ENCODE results near the gene BABAM1. TPM values are rescaled to one million over a fixed set of nuclear protein-coding genes. Genes with fewer than 3 reads are reported as not detected.

Gene BABAM1
- 80.6 and 96.4 TPM in 2 replicates for total RNA-seq

GRCh38 chr19:17266975-17267788, at the start of gene BABAM1:
TSS of gene BABAM1 (plus strand) at chr19:17267443. CDS start at chr19:17268807, 1,364 bp downstream.

GRCh38 chr19:17226002-17226933, 41.0 kb upstream of the BABAM1 start, which contains the start of gene OCEL1:
TSS of gene OCEL1 (plus strand) at chr19:17226226. CDS start at chr19:17226248, 22 bp downstream.

GRCh38 chr19:17245535-17245984, 21.7 kb upstream of the BABAM1 start, which contains the start of gene NR2F6:
TSS of gene NR2F6 (minus strand) at chr19:17245919. CDS start at chr19:17245220, 699 bp downstream.

GRCh38 chr19:17264641-17264979, 2.6 kb upstream of the BABAM1 start, which contains the start of gene USHBP1:
TSS of gene USHBP1 (minus strand) at chr19:17264745. CDS start at chr19:17264299, 446 bp downstream.

GRCh38 chr19:17281391-17282304, 14.4 kb downstream of the BABAM1 start, which contains the start of gene ANKLE1:
TSS of gene ANKLE1 (plus strand) at chr19:17281901. CDS start at chr19:17281921, 20 bp downstream.

GRCh38 chr19:17303167-17303939, 36.1 kb downstream of the BABAM1 start, which contains the start of gene ABHD8:
TSS of gene ABHD8 (minus strand) at chr19:17303425. CDS start at chr19:17301616, 1,809 bp downstream.

GRCh38 chr19:17305517-17306284, 38.5 kb downstream of the BABAM1 start, which contains the start of gene MRPL34:
TSS of gene MRPL34 (plus strand) at chr19:17305872. CDS start at chr19:17305893, 21 bp downstream.

GRCh38 chr19:17309198-17309964, 42.1 kb downstream of the BABAM1 start, which contains the start of gene DDA1:
TSS of gene DDA1 (plus strand) at chr19:17309563. CDS start at chr19:17309655, 92 bp downstream.

Other genes with a start within 250 kb of the BABAM1 start
- gene CPAMD8, start 240.6 kb upstream of the BABAM1 start, total RNA-seq: 0.66 and 1.5 TPM in 2 replicates
- gene HAUS8, start 192.0 kb upstream of the BABAM1 start, total RNA-seq: 2.7 and 7.6 TPM in 2 replicates
- 76.7 and 80.3 TPM in 2 replicates for gene MYO9B, start 191.7 kb upstream of the BABAM1 start, total RNA-seq
- 20.7 and 35.5 TPM in 2 replicates for gene USE1, start 52.1 kb upstream of the BABAM1 start, total RNA-seq
- gene OCEL1, start 41.2 kb upstream of the BABAM1 start, total RNA-seq: 1.8 and 5.0 TPM in 2 replicates
- gene NR2F6, start 21.5 kb upstream of the BABAM1 start, total RNA-seq: 48.8 and 51.2 TPM in 2 replicates
- under 0.01 TPM in 1 of 2 replicates, not detected in the other for gene USHBP1, start 2.7 kb upstream of the BABAM1 start, total RNA-seq
- 0.44 and 1.00 TPM in 2 replicates for gene ANKLE1, start 14.5 kb downstream of the BABAM1 start, total RNA-seq
- 10.8 and 20.4 TPM in 2 replicates for gene ABHD8, start 36.0 kb downstream of the BABAM1 start, total RNA-seq
- gene MRPL34, start 38.4 kb downstream of the BABAM1 start, total RNA-seq: 33.4 and 35.2 TPM in 2 replicates
- 16.2 and 25.8 TPM in 2 replicates for gene DDA1, start 42.1 kb downstream of the BABAM1 start, total RNA-seq
- 5.4 and 6.3 TPM in 2 replicates for gene ANO8, start 67.4 kb downstream of the BABAM1 start, total RNA-seq
- gene GTPBP3, start 70.1 kb downstream of the BABAM1 start, total RNA-seq: 16.9 and 27.0 TPM in 2 replicates
- 0.22 and 0.50 TPM in 2 replicates for gene PLVAP, start 109.9 kb downstream of the BABAM1 start, total RNA-seq
- not detected in 2 replicates for gene CCDC194, start 126.8 kb downstream of the BABAM1 start, total RNA-seq
- 0.77 and 2.1 TPM in 2 replicates for gene BST2, start 138.2 kb downstream of the BABAM1 start, total RNA-seq
- gene MVB12A, start 152.6 kb downstream of the BABAM1 start, total RNA-seq: 36.7 and 38.1 TPM in 2 replicates
- 0.25 TPM in 1 of 2 replicates, not detected in the other for gene TMEM221, start 181.2 kb downstream of the BABAM1 start, total RNA-seq
- not detected in 2 replicates for gene NXNL1, start 193.5 kb downstream of the BABAM1 start, total RNA-seq
- 15.6 and 41.9 TPM in 2 replicates for gene SLC27A1, start 203.1 kb downstream of the BABAM1 start, total RNA-seq
- 38.1 and 64.4 TPM in 2 replicates for gene PGLS, start 244.2 kb downstream of the BABAM1 start, total RNA-seq